Ishikawa (cell line): Measurements from ENCODE around the gene KIN.

Experiments used
- CEBPB ChIP-seq: IDR thresholded peaks from 2 replicates; pipeline ENCODE4 v1.6.1; 2012
- CREB1 ChIP-seq: IDR thresholded peaks from 2 replicates; pipeline ENCODE4 v1.6.1; 2012; ENCODE audit warnings: low read depth
- EGR1 ChIP-seq: IDR thresholded peaks from 2 replicates; pipeline ENCODE4 v1.6.1; 2012
- EP300 ChIP-seq: IDR thresholded peaks from 2 replicates; pipeline ENCODE4 v1.6.1; 2012; ENCODE audit warnings: borderline replicate concordance
- FOXM1 ChIP-seq: IDR thresholded peaks from 2 replicates; pipeline ENCODE4 v1.6.1; 2012; ENCODE audit warnings: low read depth, borderline replicate concordance
- NFIC ChIP-seq: IDR thresholded peaks from 2 replicates; pipeline ENCODE4 v1.6.1; 2012
- RAD21 ChIP-seq: IDR thresholded peaks from 2 replicates; pipeline ENCODE4 v1.6.1; 2012; ENCODE audit warnings: low read depth
- REST ChIP-seq: IDR thresholded peaks from 2 replicates; pipeline ENCODE4 v1.6.1; 2012; ENCODE audit warnings: low read depth, mild to moderate bottlenecking
- TAF1 ChIP-seq: IDR thresholded peaks from 2 replicates; pipeline ENCODE4 v1.6.1; 2012; ENCODE audit warnings: low read depth, mild to moderate bottlenecking
- TCF12 ChIP-seq: IDR thresholded peaks from 2 replicates; pipeline ENCODE4 v1.6.1; 2012; ENCODE audit warnings: low read depth
- TEAD4 ChIP-seq: IDR thresholded peaks from 2 replicates; pipeline ENCODE4 v1.6.1; 2012
- USF1 ChIP-seq: IDR thresholded peaks from 2 replicates; pipeline ENCODE4 v1.6.1; 2012
- YY1 ChIP-seq: IDR thresholded peaks from 2 replicates; pipeline ENCODE4 v1.6.1; 2012; ENCODE audit warnings: low read depth
- ZBTB7A ChIP-seq: IDR thresholded peaks from 2 replicates; pipeline ENCODE4 v1.6.1; 2012; ENCODE audit warnings: low read depth
- TF ChIP-seq, protein P1 (sequence below): IDR thresholded peaks from 2 replicates; pipeline ENCODE4 v1.6.1; 2012

Gene KIN

GRCh38 chr10:7707858-7708622, 79.8 kb downstream of the KIN start:
- TF ChIP-seq, protein P1, sequence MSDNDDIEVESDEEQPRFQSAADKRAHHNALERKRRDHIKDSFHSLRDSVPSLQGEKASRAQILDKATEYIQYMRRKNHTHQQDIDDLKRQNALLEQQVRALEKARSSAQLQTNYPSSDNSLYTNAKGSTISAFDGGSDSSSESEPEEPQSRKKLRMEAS: no peak
- no peak for TF ChIP-seq FOXM1
- TF ChIP-seq TCF12: no peak
- TF ChIP-seq YY1: no peak
- no peak for TF ChIP-seq TEAD4
- no peak for TF ChIP-seq TAF1
- TF ChIP-seq REST: no peak
- no peak for TF ChIP-seq ZBTB7A

GRCh38 chr10:7707102-7707501, 80.7 kb downstream of the KIN start:
- TF ChIP-seq NFIC (no peak), REST (no peak)

- TF ChIP-seq FOXM1 (no peak), TCF12 (no peak), EP300 (no peak), NFIC (no peak), TEAD4 (no peak), CREB1 (no peak), CEBPB (no peak), TAF1 (no peak), YY1 (no peak), ZBTB7A (no peak), USF1 (no peak), EGR1 (no peak), REST (no peak), RAD21 (no peak)
- TF ChIP-seq, protein P1: no peak
Measured at GRCh38 chr10:7706534-7707073, 81.2 kb downstream of the KIN start.

GRCh38 chr10:7705341-7705740, 82.5 kb downstream of the KIN start:
- TF ChIP-seq TAF1 (no peak), FOXM1 (no peak), NFIC (no peak), REST (no peak), TEAD4 (no peak), TCF12 (no peak), CEBPB (no peak), ZBTB7A (no peak), RAD21 (no peak), EGR1 (no peak), YY1 (no peak), USF1 (no peak), EP300 (no peak), CREB1 (no peak)
- TF ChIP-seq, protein P1: no peak
